H1 (cell line): ENCODE measurements around the gene PJVK. TPM values are rescaled to one million over a fixed set of nuclear protein-coding genes. Genes with fewer than 3 reads are reported as not detected.

Source experiments
- ATF3 ChIP-seq: IDR thresholded peaks from 2 replicates; pipeline ENCODE4 v1.6.1; 2011; ENCODE audit warnings: low read depth, mild to moderate bottlenecking, low read length; ENCODE audit not compliant: insufficient read depth
- BACH1 ChIP-seq: IDR thresholded peaks from 2 replicates; pipeline ENCODE4 v1.6.1; 2012; ENCODE audit warnings: low read length, improper control_type of control experiment
- MAX ChIP-seq: IDR thresholded peaks from 2 replicates; pipeline ENCODE4 v1.6.1; 2012; ENCODE audit warnings: inconsistent platforms
- RAD21 ChIP-seq, 2 experiments: IDR thresholded peaks in 1 of 2; conservative IDR thresholded peaks in 1 of 2; 2 replicates each; pipeline ENCODE4 v1.6.1; 2011; ENCODE audit warnings: low read depth in 2 of 2, low read length in 2 of 2, improper control_type of control experiment in 1 of 2, inconsistent platforms in 1 of 2, mild to moderate bottlenecking in 1 of 2, moderate library complexity in 1 of 2
- polyA plus RNA-seq, 7 experiments: library from polyadenylated mRNA; depleted of rRNA in 3 of 7; stranded (reverse) in 5 of 7; unstranded in 2 of 7; fragments of >200 nt in 5 of 7; fragments of 200-250 nt in 2 of 7; gene quantifications; 1 replicate in 5 of 7; 2 replicates in 1 of 7; 4 replicates in 1 of 7; pipeline versions ENCODE4 v1.2.1 to v1.2.3, GENCODE V29; 2011 to 2013; ENCODE audit warnings: missing spikeins in 2 of 7, mixed read lengths in 2 of 7
- total RNA-seq: library from RNA; stranded (reverse); fragmentation: NEBNext Ultra II Directional; extraction: Animal tissue kit (Norgen Biotek cat#: 25700); gene quantifications from 2 replicates; pipeline ENCODE4 v1.2.1, GENCODE V29; 2021

Gene PJVK
- total and polyA plus RNA-seq, 2 of the 8 experiments (the other 6 are each of a cell fraction or from before 2014, with no cell fraction given): 2.4 to 2.8 TPM

GRCh38 chr2:178409261-178409660 is 41.9 kb upstream of the PJVK start (continued):
- TF ChIP-seq RAD21 (IDR thresholded peaks at IDR 0.05 in 1 of 2, conservative IDR thresholded peaks at IDR 0.05 in 1 of 2; ENCODE audit: low read depth in 2 of 2, low read length in 2 of 2) (no peak), ATF3 (no peak), BACH1 (no peak), MAX (no peak)
